ENCODE data around the gene PLG.

DNA sequence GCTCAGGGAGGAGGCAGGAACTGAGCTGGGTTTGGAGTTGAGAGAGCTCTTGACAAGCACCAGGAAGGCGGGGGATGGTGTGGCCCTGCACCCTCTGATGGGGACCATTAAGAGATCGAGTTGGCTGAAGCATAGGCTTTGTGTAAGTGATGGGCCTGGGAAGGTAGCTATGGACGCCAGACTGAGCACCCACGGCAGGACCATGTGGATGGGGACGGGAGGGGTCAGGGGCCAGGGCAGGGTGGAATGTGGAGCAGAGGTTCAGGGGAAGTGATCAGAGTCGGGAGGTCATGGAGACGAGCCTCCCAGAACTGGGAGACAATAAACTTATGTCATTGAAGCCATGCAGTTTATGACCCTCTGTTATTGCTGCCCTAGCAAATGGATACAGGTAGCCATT lies 81.7 kb downstream of the PLG start:
- TF ChIP-seq EZH2 (IDR thresholded peaks at IDR 0.05; ENCODE audit: low read depth) = no peak
- TF ChIP-seq, protein P1, sequence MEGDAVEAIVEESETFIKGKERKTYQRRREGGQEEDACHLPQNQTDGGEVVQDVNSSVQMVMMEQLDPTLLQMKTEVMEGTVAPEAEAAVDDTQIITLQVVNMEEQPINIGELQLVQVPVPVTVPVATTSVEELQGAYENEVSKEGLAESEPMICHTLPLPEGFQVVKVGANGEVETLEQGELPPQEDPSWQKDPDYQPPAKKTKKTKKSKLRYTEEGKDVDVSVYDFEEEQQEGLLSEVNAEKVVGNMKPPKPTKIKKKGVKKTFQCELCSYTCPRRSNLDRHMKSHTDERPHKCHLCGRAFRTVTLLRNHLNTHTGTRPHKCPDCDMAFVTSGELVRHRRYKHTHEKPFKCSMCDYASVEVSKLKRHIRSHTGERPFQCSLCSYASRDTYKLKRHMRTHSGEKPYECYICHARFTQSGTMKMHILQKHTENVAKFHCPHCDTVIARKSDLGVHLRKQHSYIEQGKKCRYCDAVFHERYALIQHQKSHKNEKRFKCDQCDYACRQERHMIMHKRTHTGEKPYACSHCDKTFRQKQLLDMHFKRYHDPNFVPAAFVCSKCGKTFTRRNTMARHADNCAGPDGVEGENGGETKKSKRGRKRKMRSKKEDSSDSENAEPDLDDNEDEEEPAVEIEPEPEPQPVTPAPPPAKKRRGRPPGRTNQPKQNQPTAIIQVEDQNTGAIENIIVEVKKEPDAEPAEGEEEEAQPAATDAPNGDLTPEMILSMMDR (conservative IDR thresholded peaks at IDR 0.05) = no peak

Measured in PC-9 (cell line).